ENCODE measurements around the gene CDRT4.
"Not testable (repeated sequence)": the region's sequence is repeated elsewhere in the genome, so short reads cannot be mapped to it uniquely, and the experiment has no call there.

CDRT4 gene

GRCh38 chr17:15457723-15458094 lies 9.7 kb downstream of the CDRT4 start:
- H3K4me3 ChIP-seq (ENCODE audit: low read depth, low read length) = no peak overlapping the region

- no peak overlapping the region for H3K4me3 ChIP-seq (ENCODE audit: low read depth, low read length)
Observed at GRCh38 chr17:15456972-15457722, 10.3 kb downstream of the CDRT4 start.

- no peak overlapping the region for H3K4me3 ChIP-seq (ENCODE audit: low read depth, low read length)
Observed at GRCh38 chr17:15456496-15456895, 10.9 kb downstream of the CDRT4 start.

GRCh38 chr17:15454346-15454745 lies 13.1 kb downstream of the CDRT4 start:
- H3K4me3 ChIP-seq (ENCODE audit: low read depth, low read length) = no peak overlapping the region

GRCh38 chr17:15453782-15454181 lies 13.6 kb downstream of the CDRT4 start:
- no peak overlapping the region for H3K4me3 ChIP-seq (ENCODE audit: low read depth, low read length)

- H3K4me3 ChIP-seq (ENCODE audit: low read depth, low read length) = no peak overlapping the region
Observed at GRCh38 chr17:15453246-15453645, 14.2 kb downstream of the CDRT4 start.

GRCh38 chr17:15452746-15453145 lies 14.7 kb downstream of the CDRT4 start:
- no peak overlapping the region for H3K4me3 ChIP-seq (ENCODE audit: low read depth, low read length)

GRCh38 chr17:15451680-15452079 lies 15.7 kb downstream of the CDRT4 start:
- H3K4me3 ChIP-seq (ENCODE audit: low read depth, low read length) = no peak overlapping the region

GRCh38 chr17:15448580-15448956 lies 18.9 kb downstream of the CDRT4 start:
- H3K4me3 ChIP-seq (ENCODE audit: low read depth, low read length) = no peak overlapping the region

- H3K4me3 ChIP-seq (ENCODE audit: low read depth, low read length) = no peak overlapping the region
Observed at GRCh38 chr17:15447928-15448579, 19.4 kb downstream of the CDRT4 start.

- no peak overlapping the region for H3K4me3 ChIP-seq (ENCODE audit: low read depth, low read length)
Observed at GRCh38 chr17:15446036-15446435, 21.4 kb downstream of the CDRT4 start.

- H3K4me3 ChIP-seq (ENCODE audit: low read depth, low read length) = no peak overlapping the region
Observed at GRCh38 chr17:15444805-15445204, 22.6 kb downstream of the CDRT4 start.

GRCh38 chr17:15442311-15443180 lies 24.9 kb downstream of the CDRT4 start:
- no peak overlapping the region for H3K4me3 ChIP-seq (ENCODE audit: low read depth, low read length)

GRCh38 chr17:15441315-15441714 lies 26.1 kb downstream of the CDRT4 start:
- H3K4me3 ChIP-seq (ENCODE audit: low read depth, low read length) = no peak overlapping the region

GRCh38 chr17:15440347-15440746 lies 27.1 kb downstream of the CDRT4 start:
- no peak overlapping the region for H3K4me3 ChIP-seq (ENCODE audit: low read depth, low read length)

GRCh38 chr17:15439205-15439985 lies 28.0 kb downstream of the CDRT4 start:
- not testable (repeated sequence) for H3K4me3 ChIP-seq (ENCODE audit: low read depth, low read length)

GRCh38 chr17:15438491-15439105 lies 28.8 kb downstream of the CDRT4 start:
- no peak overlapping the region for H3K4me3 ChIP-seq (ENCODE audit: low read depth, low read length)

- H3K4me3 ChIP-seq (ENCODE audit: low read depth, low read length) = no peak overlapping the region
Observed at GRCh38 chr17:15437303-15437635, 30.2 kb downstream of the CDRT4 start.

GRCh38 chr17:15436473-15437302 lies 30.7 kb downstream of the CDRT4 start:
- H3K4me3 ChIP-seq (ENCODE audit: low read depth, low read length) = no peak overlapping the region

- no peak overlapping the region for H3K4me3 ChIP-seq (ENCODE audit: low read depth, low read length)
Observed at GRCh38 chr17:15434956-15435355, 32.5 kb downstream of the CDRT4 start.
